ENCODE measurements around the gene USP10. TPM values are rescaled to one million over a fixed set of nuclear protein-coding genes. Genes with fewer than 3 reads are reported as not detected.
A peak's percentile ranks its signal among the peaks of the same experiment; 100 is the strongest.
"Not testable (repeated sequence)": the region's sequence is repeated elsewhere in the genome, so short reads cannot be mapped to it uniquely, and the experiment has no call there.

Gene USP10
- total RNA-seq, 2 experiments from 2014 or later, result 105 to 108 TPM

- H3K36me3 Mint-ChIP-seq, result no peaks in the 10 kb centered on the region
- no peaks in the 10 kb centered on the region for H3K9me3 Mint-ChIP-seq
- H3K4me1 Mint-ChIP-seq (ENCODE audit: low read depth), result no peaks in the 10 kb centered on the region
- POLR2A ChIA-PET, result interaction anchor here (0.6 to 1.1 kb wide), 2 partner anchors 13 to 66 kb away, joined by 3 read pairs; no protein-coding TSS in a partner anchor
- no peak overlapping the region for H3K27ac Mint-ChIP-seq
- CTCF ChIA-PET, result interaction anchor here (0.6 to 1.2 kb wide), 3 partner anchors 15 to 559 kb away, joined by 3 to 4 read pairs (median 3); no protein-coding TSS in a partner anchor
- peaks cover 9% of the 10 kb centered on the region for H3K27me3 Mint-ChIP-seq
- DNase-seq, result no peak
- intact Hi-C loops (cut with micrococcal nuclease), result no loop called here
- no peak overlapping the region for H3K4me3 Mint-ChIP-seq
These were observed 12.1 kb upstream of the USP10 start for GRCh38 chr16:84687715-84688114.

- H3K27ac Mint-ChIP-seq; H3K36me3 Mint-ChIP-seq; H3K9me3 Mint-ChIP-seq; H3K27me3 Mint-ChIP-seq; DNase-seq; H3K4me1 Mint-ChIP-seq (ENCODE audit: low read depth); H3K4me3 Mint-ChIP-seq; intact Hi-C loops (cut with micrococcal nuclease): not testable (repeated sequence)
- ChIA-PET POLR2A (interaction anchor here (0.6 kb wide), 1 partner anchor 66 kb away, joined by 3 read pairs; no protein-coding TSS in a partner anchor), CTCF (interaction anchor here (1.0 kb wide), 1 partner anchor 283 kb away, joined by 3 read pairs; no protein-coding TSS in a partner anchor)
These were observed 11.6 kb upstream of the USP10 start for GRCh38 chr16:84688163-84688562.

GRCh38 chr16:84689111-84689510, 10.7 kb upstream of the USP10 start:
- DNase-seq, result no peak
- Mint-ChIP-seq H3K4me3 (no peak overlapping the region), H3K27me3 (peaks cover 7% of the 10 kb centered on the region), H3K9me3 (no peaks in the 10 kb centered on the region), H3K4me1 (ENCODE audit: low read depth) (peaks cover 1% of the 10 kb centered on the region), H3K36me3 (no peaks in the 10 kb centered on the region), H3K27ac (no peak overlapping the region)
- intact Hi-C loops (cut with micrococcal nuclease), result no loop called here
- POLR2A ChIA-PET, result no interaction called here
- CTCF ChIA-PET, result interaction anchor here (1.4 kb wide), 1 partner anchor 17 kb away, joined by 7 read pairs; no protein-coding TSS in a partner anchor

- intact Hi-C loops (cut with micrococcal nuclease), result no loop called here
- Mint-ChIP-seq H3K27me3 (peaks cover 3% of the 10 kb centered on the region), H3K36me3 (no peaks in the 10 kb centered on the region), H3K4me3 (no peak overlapping the region), H3K27ac (no peak overlapping the region), H3K9me3 (no peaks in the 10 kb centered on the region), H3K4me1 (ENCODE audit: low read depth) (peaks cover 1% of the 10 kb centered on the region)
- DNase-seq, result no peak
- CTCF ChIA-PET, result interaction anchor here (0.7 to 1.4 kb wide), 2 partner anchors 18 to 35 kb away, joined by 3 to 7 read pairs; no protein-coding TSS in a partner anchor
- POLR2A ChIA-PET, result no interaction called here
These were observed 9.5 kb upstream of the USP10 start for GRCh38 chr16:84690088-84690819.

- CTCF ChIA-PET, result interaction anchor here (1.6 to 2.2 kb wide), 2 partner anchors 20 to 46 kb away, joined by 7 to 10 read pairs; no protein-coding TSS in a partner anchor
- intact Hi-C loops (cut with micrococcal nuclease), result no loop called here
- Mint-ChIP-seq H3K27ac (no peak overlapping the region), H3K9me3 (no peaks in the 10 kb centered on the region), H3K36me3 (no peaks in the 10 kb centered on the region), H3K27me3 (peaks cover 3% of the 10 kb centered on the region), H3K4me1 (ENCODE audit: low read depth) (peaks cover 1% of the 10 kb centered on the region), H3K4me3 (no peak overlapping the region)
- DNase-seq, result no peak
- POLR2A ChIA-PET, result no interaction called here
These were observed 7.2 kb upstream of the USP10 start for GRCh38 chr16:84692451-84693214.

GRCh38 chr16:84693869-84694268, 5.9 kb upstream of the USP10 start:
- DNase-seq; H3K4me1 Mint-ChIP-seq (ENCODE audit: low read depth); intact Hi-C loops (cut with micrococcal nuclease); H3K27me3 Mint-ChIP-seq; H3K9me3 Mint-ChIP-seq; H3K4me3 Mint-ChIP-seq; H3K27ac Mint-ChIP-seq; H3K36me3 Mint-ChIP-seq: not testable (repeated sequence)
- POLR2A ChIA-PET, result interaction anchor here (0.7 kb wide), 1 partner anchor 142 kb away, joined by 3 read pairs; no protein-coding TSS in a partner anchor
- CTCF ChIA-PET, result interaction anchor here (0.7 to 2.2 kb wide), 3 partner anchors 32 to 71 kb away, joined by 3 to 10 read pairs (median 5); no protein-coding TSS in a partner anchor

- CTCF ChIA-PET, result interaction anchor here (1.2 to 2.2 kb wide), 4 partner anchors 23 to 44 kb away, joined by 5 to 10 read pairs (median 8); no protein-coding TSS in a partner anchor
- H3K4me1 Mint-ChIP-seq (ENCODE audit: low read depth), result peaks cover 4% of the 10 kb centered on the region
These were observed 4.8 kb upstream of the USP10 start for GRCh38 chr16:84694980-84695379.

GRCh38 chr16:84699147-84699711, 571 bp upstream of the USP10 start:
- intact Hi-C loops (cut with micrococcal nuclease), result no loop called here
- ChIA-PET POLR2A (no interaction called here), CTCF (no interaction called here)
- peaks cover 28% of the 10 kb centered on the region for H3K4me1 Mint-ChIP-seq (ENCODE audit: low read depth)
- no peaks in the 10 kb centered on the region for H3K9me3 Mint-ChIP-seq
- peak overlapping the region; percentile 57 for H3K27ac Mint-ChIP-seq
- no peaks in the 10 kb centered on the region for H3K27me3 Mint-ChIP-seq
- peak; percentile 43 for DNase-seq
- H3K4me3 Mint-ChIP-seq, result peak overlapping the region; percentile 77
- H3K36me3 Mint-ChIP-seq, result peaks cover 5% of the 10 kb centered on the region

More at GRCh38 chr16:84694980-84695379, 4.8 kb upstream of the USP10 start:
- H3K27ac Mint-ChIP-seq, result no peak overlapping the region
- no peak overlapping the region for H3K4me3 Mint-ChIP-seq
- POLR2A ChIA-PET, result no interaction called here
- H3K27me3 Mint-ChIP-seq, result no peaks in the 10 kb centered on the region
- no peak for DNase-seq
- intact Hi-C loops (cut with micrococcal nuclease), result no loop called here
- H3K36me3 Mint-ChIP-seq, result no peaks in the 10 kb centered on the region
- H3K9me3 Mint-ChIP-seq, result no peaks in the 10 kb centered on the region

GRCh38 chr16:84700446-84701300, 873 bp downstream of the USP10 start:
- H3K4me3 Mint-ChIP-seq, result peak overlapping the region; percentile 97
- H3K27me3 Mint-ChIP-seq, result no peaks in the 10 kb centered on the region
- peak; percentile 55 for DNase-seq
- intact Hi-C loops (cut with micrococcal nuclease), result loop anchor here (2.0 to 5.0 kb wide), 2 partner anchors 24 to 37 kb away; no protein-coding TSS in a partner anchor
- H3K9me3 Mint-ChIP-seq, result no peaks in the 10 kb centered on the region
- H3K4me1 Mint-ChIP-seq (ENCODE audit: low read depth), result peaks cover 38% of the 10 kb centered on the region
- peaks cover 5% of the 10 kb centered on the region for H3K36me3 Mint-ChIP-seq
- CTCF ChIA-PET, result interaction anchor here (0.7 to 2.0 kb wide), 9 partner anchors 12 to 194 kb away, joined by 3 to 16 read pairs (median 4); no protein-coding TSS in a partner anchor
- peak overlapping the region; percentile 96 for H3K27ac Mint-ChIP-seq
- POLR2A ChIA-PET, result interaction anchor here (0.7 to 1.6 kb wide), 7 partner anchors 13 to 210 kb away, joined by 3 to 4 read pairs (median 4); no protein-coding TSS in a partner anchor

- Mint-ChIP-seq H3K27ac (no peak overlapping the region), H3K27me3 (no peaks in the 10 kb centered on the region), H3K4me3 (no peak overlapping the region), H3K9me3 (no peaks in the 10 kb centered on the region), H3K4me1 (ENCODE audit: low read depth) (peaks cover 50% of the 10 kb centered on the region), H3K36me3 (peaks cover 6% of the 10 kb centered on the region)
- no peak for DNase-seq
- intact Hi-C loops (cut with micrococcal nuclease), result loop anchor here (5.0 kb wide), 1 partner anchor 34 kb away; no protein-coding TSS in a partner anchor
- ChIA-PET POLR2A (interaction anchor here (0.7 kb wide), 1 partner anchor 56 kb away, joined by 4 read pairs; no protein-coding TSS in a partner anchor), CTCF (interaction anchor here (0.6 to 1.4 kb wide), 9 partner anchors 9 to 267 kb away, joined by 3 to 8 read pairs (median 3); no protein-coding TSS in a partner anchor)
These were observed 3.9 kb downstream of the USP10 start for GRCh38 chr16:84703681-84704080.

GRCh38 chr16:84704253-84704652, 4.5 kb downstream of the USP10 start:
- ChIA-PET CTCF (interaction anchor here (1.0 to 1.4 kb wide), 4 partner anchors 9 to 267 kb away, joined by 3 to 6 read pairs (median 4); no protein-coding TSS in a partner anchor), POLR2A (interaction anchor here (0.7 kb wide), 1 partner anchor 57 kb away, joined by 4 read pairs; no protein-coding TSS in a partner anchor)
- H3K9me3 Mint-ChIP-seq, result no peaks in the 10 kb centered on the region
- H3K36me3 Mint-ChIP-seq, result peaks cover 8% of the 10 kb centered on the region
- DNase-seq, result no peak
- intact Hi-C loops (cut with micrococcal nuclease), result loop anchor here (5.0 kb wide), 1 partner anchor 33 kb away; no protein-coding TSS in a partner anchor
- H3K4me3 Mint-ChIP-seq, result no peak overlapping the region
- no peak overlapping the region for H3K27ac Mint-ChIP-seq
- no peaks in the 10 kb centered on the region for H3K27me3 Mint-ChIP-seq
- H3K4me1 Mint-ChIP-seq (ENCODE audit: low read depth), result peaks cover 53% of the 10 kb centered on the region
